ENCODE data around the gene PRR14L.
A peak's percentile ranks its signal among the peaks of the same experiment; 100 is the strongest.
"Not testable (repeated sequence)": the region's sequence is repeated elsewhere in the genome, so short reads cannot be mapped to it uniquely, and the experiment has no call there.

Gene PRR14L

GRCh38 chr22:31681349-31682345 is 68.3 kb downstream of the PRR14L start:
- no peak for DNase-seq

- no peak for DNase-seq
These were observed 69.0 kb downstream of the PRR14L start for GRCh38 chr22:31680861-31681341.

- DNase-seq, result no peak
These were observed 71.2 kb downstream of the PRR14L start for GRCh38 chr22:31678748-31679147.

GRCh38 chr22:31676700-31677099 is 73.2 kb downstream of the PRR14L start:
- DNase-seq, result peak; percentile 60

GRCh38 chr22:31674219-31674618 is 75.7 kb downstream of the PRR14L start:
- DNase-seq, result not testable (repeated sequence)

GRCh38 chr22:31668849-31669248 is 81.1 kb downstream of the PRR14L start:
- DNase-seq, result not testable (repeated sequence)

GRCh38 chr22:31662668-31663037 is 87.3 kb downstream of the PRR14L start:
- no peak for DNase-seq

GRCh38 chr22:31661851-31662667 is 87.9 kb downstream of the PRR14L start, which contains the start of gene PISD:
Gene PISD, minus strand, starts transcription at chr22:31662215. Its CDS starts 7 bp downstream, at chr22:31662208.
- DNase-seq, result peak; percentile 84

- DNase-seq, result peak; percentile 8
These were observed 89.0 kb downstream of the PRR14L start for GRCh38 chr22:31660860-31661341.

GRCh38 chr22:31659246-31659645 is 90.7 kb downstream of the PRR14L start:
- no peak for DNase-seq

GRCh38 chr22:31654408-31654807 is 95.5 kb downstream of the PRR14L start:
- DNase-seq, result no peak

- no peak for DNase-seq
These were observed 96.0 kb downstream of the PRR14L start for GRCh38 chr22:31653944-31654343.

GRCh38 chr22:31652911-31653684 is 96.8 kb downstream of the PRR14L start:
- DNase-seq, result no peak

GRCh38 chr22:31652088-31652487 is 97.8 kb downstream of the PRR14L start:
- no peak for DNase-seq

GRCh38 chr22:31651664-31652063 is 98.3 kb downstream of the PRR14L start:
- no peak for DNase-seq

- no peak for DNase-seq
These were observed 99.5 kb downstream of the PRR14L start for GRCh38 chr22:31650391-31650790.

- DNase-seq, result no peak
These were observed 102.2 kb downstream of the PRR14L start for GRCh38 chr22:31647523-31648320.

- no peak for DNase-seq
These were observed 102.9 kb downstream of the PRR14L start for GRCh38 chr22:31647066-31647465.

- DNase-seq, result peak; percentile 45
These were observed 103.5 kb downstream of the PRR14L start for GRCh38 chr22:31646186-31647019.

- no peak for DNase-seq
These were observed 110.4 kb downstream of the PRR14L start for GRCh38 chr22:31639436-31640039.
